ENCODE data around the gene SBF2.

The SBF2 gene

GRCh38 chr11:9806946-9807687 is 486.9 kb downstream of the SBF2 start:
- DNase-seq (no peak), ATAC-seq (no peak)

GRCh38 chr11:9804419-9804902 is 489.6 kb downstream of the SBF2 start:
- no peak for DNase-seq
- no peak for ATAC-seq

- ATAC-seq (no peak), DNase-seq (no peak)
These were observed 490.2 kb downstream of the SBF2 start for GRCh38 chr11:9803685-9804418.

- DNase-seq (no peak), ATAC-seq (no peak)
These were observed 491.6 kb downstream of the SBF2 start for GRCh38 chr11:9802291-9802861.

GRCh38 chr11:9799886-9800285 is 494.1 kb downstream of the SBF2 start:
- no peak for DNase-seq
- no peak for ATAC-seq

- ATAC-seq: no peak
- no peak for DNase-seq
These were observed 496.7 kb downstream of the SBF2 start for GRCh38 chr11:9797300-9797699.

GRCh38 chr11:9796854-9797253 is 497.2 kb downstream of the SBF2 start:
- DNase-seq (no peak), ATAC-seq (no peak)

GRCh38 chr11:9796266-9796665 is 497.8 kb downstream of the SBF2 start:
- ATAC-seq: no peak
- DNase-seq: no peak

- ATAC-seq: no peak
These were observed 503.3 kb downstream of the SBF2 start for GRCh38 chr11:9790703-9791102.

GRCh38 chr11:9789910-9790309 is 504.1 kb downstream of the SBF2 start:
- DNase-seq (no peak), ATAC-seq (no peak)

More at GRCh38 chr11:9790703-9791102, 503.3 kb downstream of the SBF2 start:
- DNase-seq: no peak

GRCh38 chr11:9787981-9788521 is 506.0 kb downstream of the SBF2 start:
- ATAC-seq: no peak

GRCh38 chr11:9787260-9787659 is 506.8 kb downstream of the SBF2 start:
- ATAC-seq (no peak), DNase-seq (no peak)

More at GRCh38 chr11:9787981-9788521, 506.0 kb downstream of the SBF2 start:
- DNase-seq: no peak

- DNase-seq (no peak), ATAC-seq (no peak)
These were observed 509.3 kb downstream of the SBF2 start for GRCh38 chr11:9784602-9785315.

GRCh38 chr11:9783986-9784385 is 510.0 kb downstream of the SBF2 start:
- no peak for ATAC-seq
- no peak for DNase-seq

GRCh38 chr11:9780929-9781328 is 513.1 kb downstream of the SBF2 start:
- ATAC-seq: no peak
- no peak for DNase-seq

- DNase-seq: no peak
- no peak for ATAC-seq
These were observed 516.5 kb downstream of the SBF2 start for GRCh38 chr11:9777525-9777924.

GRCh38 chr11:9777066-9777465 is 517.0 kb downstream of the SBF2 start:
- ATAC-seq: no peak

GRCh38 chr11:9776203-9776602 is 517.8 kb downstream of the SBF2 start:
- ATAC-seq: no peak

More at GRCh38 chr11:9777066-9777465, 517.0 kb downstream of the SBF2 start:
- no peak for DNase-seq

GRCh38 chr11:9775398-9775779 is 518.6 kb downstream of the SBF2 start:
- no peak for DNase-seq
- ATAC-seq: no peak

More at GRCh38 chr11:9776203-9776602, 517.8 kb downstream of the SBF2 start:
- no peak for DNase-seq

GRCh38 chr11:9774591-9775397 is 519.2 kb downstream of the SBF2 start:
- DNase-seq (no peak), ATAC-seq (no peak)

- no peak for ATAC-seq
These were observed 519.9 kb downstream of the SBF2 start for GRCh38 chr11:9774109-9774508.

More at GRCh38 chr11:9774109-9774508, 519.9 kb downstream of the SBF2 start:
- no peak for DNase-seq
